ENCODE data around the gene ALDH1L1.

Gene ALDH1L1

GRCh38 chr3:126117786-126118185, 62.6 kb downstream of the ALDH1L1 start:
- ChIA-PET CTCF (no interaction called here), POLR2A (no interaction called here)
- H3K4me1 ChIP-seq (ENCODE audit: control insufficient read depth, insufficient read depth, low read length) = no peaks in the 10 kb centered on the region
- no peaks in the 10 kb centered on the region for H3K9me3 ChIP-seq (ENCODE audit: control insufficient read depth, insufficient read depth, low read depth, low read length)
- TF ChIP-seq ZBTB6 (tag by site-specific recombination; IDR thresholded peaks at IDR 0.05) = no peak
- TF ChIP-seq ZNF692 (tag by site-specific recombination; IDR thresholded peaks at IDR 0.05) = no peak
- TF ChIP-seq ZNF211 (tag by site-specific recombination; IDR thresholded peaks at IDR 0.05; ENCODE audit: low read depth) = no peak
- TF ChIP-seq IKZF3 (tag by site-specific recombination; IDR thresholded peaks at IDR 0.05) = no peak
- TF ChIP-seq ATF2 (tag by site-specific recombination; IDR thresholded peaks at IDR 0.05; ENCODE audit: low read depth) = no peak
- no peak for TF ChIP-seq ZBTB7A (tag by site-specific recombination; IDR thresholded peaks at IDR 0.05; ENCODE audit: low read depth)
- no peak overlapping the region for H3K27ac ChIP-seq (ENCODE audit: extremely low read depth, low read depth, low read length)
- H3K36me3 ChIP-seq (ENCODE audit: control insufficient read depth in 2 of 2, insufficient read depth in 1 of 2, low read length in 2 of 2) = no peaks in the 10 kb centered on the region
- no peak overlapping the region for H3K4me3 ChIP-seq (ENCODE audit: low read depth, low read length)

- ChIA-PET CTCF (interaction anchor here (1.5 kb wide), 1 partner anchor 17 kb away, joined by 4 read pairs; no protein-coding TSS in a partner anchor), POLR2A (no interaction called here)
- Histone ChIP-seq H3K4me3 (ENCODE audit: low read depth, low read length) (no peak overlapping the region), H3K36me3 (ENCODE audit: control insufficient read depth in 2 of 2, insufficient read depth in 1 of 2, low read length in 2 of 2) (no peaks in the 10 kb centered on the region), H3K27ac (ENCODE audit: extremely low read depth, low read depth, low read length) (no peak overlapping the region), H3K9me3 (ENCODE audit: control insufficient read depth, insufficient read depth, low read depth, low read length) (no peaks in the 10 kb centered on the region), H3K4me1 (ENCODE audit: control insufficient read depth, insufficient read depth, low read length) (no peaks in the 10 kb centered on the region)
- no peak for TF ChIP-seq ZNF514 (tag by site-specific recombination; IDR thresholded peaks at IDR 0.05)
- no peak for TF ChIP-seq ZNF544 (tag by site-specific recombination; IDR thresholded peaks at IDR 0.05)
- TF ChIP-seq KLF9 (tag by site-specific recombination; IDR thresholded peaks at IDR 0.05; ENCODE audit: low read depth) = no peak
- no peak for TF ChIP-seq ZNF302 (tag by site-specific recombination; IDR thresholded peaks at IDR 0.05; ENCODE audit: low read depth)
- TF ChIP-seq KLF16 (tag by site-specific recombination; IDR thresholded peaks at IDR 0.05) = no peak
- TF ChIP-seq ZNF423 (tag by site-specific recombination; IDR thresholded peaks at IDR 0.05) = no peak
- no peak for TF ChIP-seq PRDM1 (tag by site-specific recombination; IDR thresholded peaks at IDR 0.05)
- TF ChIP-seq ZNF518A (tag by site-specific recombination; conservative IDR thresholded peaks at IDR 0.05; ENCODE audit: low read depth) = no peak
- no peak for TF ChIP-seq ZNF449 (tag by site-specific recombination; IDR thresholded peaks at IDR 0.05)
- no peak for TF ChIP-seq ZNF791 (tag by site-specific recombination; IDR thresholded peaks at IDR 0.05)
- no peak for TF ChIP-seq ZNF18 (tag by site-specific recombination; IDR thresholded peaks at IDR 0.05)
- no peak for TF ChIP-seq ZNF324 (tag by site-specific recombination; IDR thresholded peaks at IDR 0.05)
- no peak for TF ChIP-seq ZNF558 (tag by site-specific recombination; IDR thresholded peaks at IDR 0.05)
- TF ChIP-seq ATF2 (tag by site-specific recombination; IDR thresholded peaks at IDR 0.05; ENCODE audit: low read depth) = no peak
- TF ChIP-seq ZNF169 (tag by site-specific recombination; IDR thresholded peaks at IDR 0.05) = no peak
These were observed 63.2 kb downstream of the ALDH1L1 start for GRCh38 chr3:126117212-126117611.
